SK-N-SH treated with all-trans-retinoic acid at 6 μM for 48 hours (cell line): ENCODE data around the gene CDKN2D.

Experiments used
- ARNTL ChIP-seq: fragments of 450-650 bp; formaldehyde crosslinking; IDR thresholded peaks from 2 replicates; pipeline ENCODE4 v1.5.0; 2020; ENCODE audit warnings: low read depth, mild to moderate bottlenecking, moderate library complexity, borderline replicate concordance
- CSDC2 ChIP-seq: fragments of 250-450 bp; sonication (Bioruptor Pico); IDR thresholded peaks from 2 replicates; pipeline ENCODE4 v1.5.0; 2020; ENCODE audit warnings: mild to moderate bottlenecking, moderate library complexity
- CSRNP3 ChIP-seq: fragments of 250-450 bp; sonication (Bioruptor Pico); IDR thresholded peaks from 2 replicates; pipeline ENCODE4 v1.5.1; 2021; ENCODE audit warnings: mild to moderate bottlenecking, moderate library complexity
- SNAI2 ChIP-seq: fragments of 250-450 bp; sonication (Bioruptor Pico); IDR thresholded peaks from 2 replicates; pipeline ENCODE4 v1.5.0; 2020; ENCODE audit warnings: mild to moderate bottlenecking, moderate library complexity
- TOX ChIP-seq: fragments of 250-450 bp; sonication (Bioruptor Pico); IDR thresholded peaks from 2 replicates; pipeline ENCODE4 v1.8.0; 2021; ENCODE audit warnings: mild to moderate bottlenecking, moderate library complexity, borderline replicate concordance
- TSHZ2 ChIP-seq: fragments of 250-450 bp; sonication (Bioruptor Pico); IDR thresholded peaks from 2 replicates; pipeline ENCODE4 v1.5.0; 2020; ENCODE audit warnings: mild to moderate bottlenecking, moderate library complexity
- ZC3H10 ChIP-seq: fragments of 250-450 bp; sonication (Bioruptor Pico); IDR thresholded peaks from 2 replicates; pipeline ENCODE4 v1.5.1; 2021; ENCODE audit warnings: mild to moderate bottlenecking, moderate library complexity
- ZFP30 ChIP-seq: fragments of 450-650 bp; formaldehyde crosslinking; IDR thresholded peaks from 2 replicates; pipeline ENCODE4 v1.5.0; 2022; ENCODE audit warnings: mild to moderate bottlenecking, moderate library complexity
- TF ChIP-seq, protein P1 (sequence below): fragments of 250-450 bp; sonication (Bioruptor Pico); IDR thresholded peaks from 2 replicates; pipeline ENCODE4 v1.5.1; 2020; ENCODE audit warnings: low read depth, mild to moderate bottlenecking, moderate library complexity
- TF ChIP-seq, protein P2 (sequence below): fragments of 250-450 bp; sonication (Bioruptor Pico); IDR thresholded peaks from 2 replicates; pipeline ENCODE4 v1.8.0; 2021; ENCODE audit warnings: low read depth, mild to moderate bottlenecking, moderate library complexity, borderline replicate concordance

DNA sequence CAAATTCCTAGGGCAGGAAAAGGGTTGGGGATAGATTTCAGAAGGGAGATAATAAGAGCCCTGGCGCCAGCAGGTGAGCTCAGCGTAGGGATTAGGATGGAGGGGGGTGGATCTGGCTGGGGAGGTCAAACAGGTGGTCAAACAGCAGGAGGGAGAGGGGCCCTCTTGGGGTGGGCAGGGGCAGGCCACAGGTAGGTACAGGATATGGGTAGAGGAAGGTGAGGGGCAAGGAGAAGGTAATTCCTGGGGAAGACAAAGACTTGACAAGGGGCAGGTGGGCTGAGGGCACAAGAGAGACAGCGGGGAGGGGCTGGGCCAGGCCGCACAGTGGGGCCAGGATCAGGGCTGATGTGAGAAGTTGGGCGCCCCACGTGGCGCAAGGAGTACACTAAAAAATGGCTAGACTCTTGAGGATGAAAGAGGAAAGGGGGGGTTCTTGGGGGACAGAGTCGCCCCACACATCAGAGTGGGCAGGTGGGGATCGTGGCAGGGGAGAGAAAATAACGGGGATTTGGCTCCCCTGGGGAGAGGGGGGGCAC, 3.7 kb downstream of the CDKN2D start:
- no peak for TF ChIP-seq TOX (CRISPR knock-in tag)
- no peak for TF ChIP-seq TSHZ2
- TF ChIP-seq, protein P1, sequence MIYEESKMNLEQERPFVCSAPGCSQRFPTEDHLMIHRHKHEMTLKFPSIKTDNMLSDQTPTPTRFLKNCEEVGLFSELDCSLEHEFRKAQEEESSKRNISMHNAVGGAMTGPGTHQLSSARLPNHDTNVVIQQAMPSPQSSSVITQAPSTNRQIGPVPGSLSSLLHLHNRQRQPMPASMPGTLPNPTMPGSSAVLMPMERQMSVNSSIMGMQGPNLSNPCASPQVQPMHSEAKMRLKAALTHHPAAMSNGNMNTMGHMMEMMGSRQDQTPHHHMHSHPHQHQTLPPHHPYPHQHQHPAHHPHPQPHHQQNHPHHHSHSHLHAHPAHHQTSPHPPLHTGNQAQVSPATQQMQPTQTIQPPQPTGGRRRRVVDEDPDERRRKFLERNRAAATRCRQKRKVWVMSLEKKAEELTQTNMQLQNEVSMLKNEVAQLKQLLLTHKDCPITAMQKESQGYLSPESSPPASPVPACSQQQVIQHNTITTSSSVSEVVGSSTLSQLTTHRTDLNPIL (CRISPR knock-in tag), result no peak
- no peak for TF ChIP-seq ZFP30 (CRISPR knock-in tag)
- TF ChIP-seq ARNTL (CRISPR knock-in tag), result no peak
- TF ChIP-seq CSRNP3 (CRISPR knock-in tag), result no peak
- TF ChIP-seq, protein P2, sequence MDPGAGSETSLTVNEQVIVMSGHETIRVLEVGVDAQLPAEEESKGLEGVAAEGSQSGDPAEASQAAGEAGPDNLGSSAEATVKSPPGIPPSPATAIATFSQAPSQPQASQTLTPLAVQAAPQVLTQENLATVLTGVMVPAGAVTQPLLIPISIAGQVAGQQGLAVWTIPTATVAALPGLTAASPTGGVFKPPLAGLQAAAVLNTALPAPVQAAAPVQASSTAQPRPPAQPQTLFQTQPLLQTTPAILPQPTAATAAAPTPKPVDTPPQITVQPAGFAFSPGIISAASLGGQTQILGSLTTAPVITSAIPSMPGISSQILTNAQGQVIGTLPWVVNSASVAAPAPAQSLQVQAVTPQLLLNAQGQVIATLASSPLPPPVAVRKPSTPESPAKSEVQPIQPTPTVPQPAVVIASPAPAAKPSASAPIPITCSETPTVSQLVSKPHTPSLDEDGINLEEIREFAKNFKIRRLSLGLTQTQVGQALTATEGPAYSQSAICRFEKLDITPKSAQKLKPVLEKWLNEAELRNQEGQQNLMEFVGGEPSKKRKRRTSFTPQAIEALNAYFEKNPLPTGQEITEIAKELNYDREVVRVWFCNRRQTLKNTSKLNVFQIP (CRISPR knock-in tag), result no peak
- TF ChIP-seq CSDC2 (CRISPR knock-in tag), result no peak
- TF ChIP-seq ZC3H10 (CRISPR knock-in tag), result no peak
- no peak for TF ChIP-seq SNAI2
